Adrenal gland (tissue), 5 donors: Measurements from ENCODE around the gene DCTD.

ENCODE experiments used
- POLR2A ChIP-seq, 2 donors: fragments of 450-650 bp; IDR thresholded peaks; one replicate each; pipeline ENCODE4 v1.6.1; 2017; ENCODE audit warnings: antibody characterized with exemption in 2 of 2, mild to moderate bottlenecking in 2 of 2, moderate library complexity in 1 of 2
- TF ChIP-seq, protein P1 (sequence below), 6 experiments: fragments of 450-650 bp in 4 of 6; fragments of 200-600 bp in 2 of 6; sonication (generic) in 1 of 6; IDR thresholded peaks; 1 replicate in 5 of 6; 2 replicates in 1 of 6; pipeline versions ENCODE4 v1.5.1 to v1.8.0; 2016 to 2021; ENCODE audit warnings: antibody characterized with exemption in 6 of 6, mild to moderate bottlenecking in 2 of 6, moderate library complexity in 1 of 6
- donor health status: DM: no; HTN: no; CAD: no.

DNA sequence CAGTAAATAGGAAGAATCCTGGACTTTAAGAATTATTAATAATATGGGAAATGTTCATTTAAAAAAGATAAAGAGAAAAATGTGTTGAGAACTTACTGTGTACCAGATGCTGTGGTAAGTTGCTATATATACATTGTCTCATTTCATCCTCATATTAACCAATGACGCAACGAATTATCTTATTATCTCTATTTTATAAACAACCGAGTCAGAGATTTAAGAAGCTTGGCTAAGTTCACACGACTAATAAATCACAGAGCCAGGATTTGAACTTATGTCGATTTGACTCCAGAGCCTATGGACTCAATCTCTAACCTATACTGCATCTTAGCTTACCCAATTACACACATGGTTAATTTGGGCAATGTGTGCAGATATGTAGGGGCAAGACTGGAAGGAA, 15.5 kb upstream of the DCTD start:
- TF ChIP-seq POLR2A (IDR thresholded peaks at IDR 0.05), result no peak
- TF ChIP-seq, protein P1, sequence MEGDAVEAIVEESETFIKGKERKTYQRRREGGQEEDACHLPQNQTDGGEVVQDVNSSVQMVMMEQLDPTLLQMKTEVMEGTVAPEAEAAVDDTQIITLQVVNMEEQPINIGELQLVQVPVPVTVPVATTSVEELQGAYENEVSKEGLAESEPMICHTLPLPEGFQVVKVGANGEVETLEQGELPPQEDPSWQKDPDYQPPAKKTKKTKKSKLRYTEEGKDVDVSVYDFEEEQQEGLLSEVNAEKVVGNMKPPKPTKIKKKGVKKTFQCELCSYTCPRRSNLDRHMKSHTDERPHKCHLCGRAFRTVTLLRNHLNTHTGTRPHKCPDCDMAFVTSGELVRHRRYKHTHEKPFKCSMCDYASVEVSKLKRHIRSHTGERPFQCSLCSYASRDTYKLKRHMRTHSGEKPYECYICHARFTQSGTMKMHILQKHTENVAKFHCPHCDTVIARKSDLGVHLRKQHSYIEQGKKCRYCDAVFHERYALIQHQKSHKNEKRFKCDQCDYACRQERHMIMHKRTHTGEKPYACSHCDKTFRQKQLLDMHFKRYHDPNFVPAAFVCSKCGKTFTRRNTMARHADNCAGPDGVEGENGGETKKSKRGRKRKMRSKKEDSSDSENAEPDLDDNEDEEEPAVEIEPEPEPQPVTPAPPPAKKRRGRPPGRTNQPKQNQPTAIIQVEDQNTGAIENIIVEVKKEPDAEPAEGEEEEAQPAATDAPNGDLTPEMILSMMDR (IDR thresholded peaks at IDR 0.05), result no peak
